KOPT-K1 (cell line): Measurements from ENCODE around the gene LPP.

ENCODE experiments used
- H3K27ac ChIP-seq: fragments of 200-600 bp; sonication (generic); 2 replicates; pipeline ENCODE4 v1.5.1; 2016; ENCODE audit warnings: antibody characterized with exemption, mild to moderate bottlenecking, low read depth, low read length; ENCODE audit not compliant: poor library complexity, severe bottlenecking
- H3K36me3 ChIP-seq: fragments of 200-600 bp; sonication (generic); 2 replicates; pipeline ENCODE4 v1.5.1; 2017; ENCODE audit warnings: antibody characterized with exemption, mild to moderate bottlenecking, low read length, moderate library complexity; ENCODE audit not compliant: insufficient read depth
- H3K9me3 ChIP-seq: fragments of 200-600 bp; sonication (generic); 2 replicates; pipeline ENCODE4 v1.5.1; 2017; ENCODE audit warnings: antibody characterized with exemption, low read length, mild to moderate bottlenecking; ENCODE audit not compliant: insufficient read depth, poor library complexity, severe bottlenecking

Gene LPP

DNA sequence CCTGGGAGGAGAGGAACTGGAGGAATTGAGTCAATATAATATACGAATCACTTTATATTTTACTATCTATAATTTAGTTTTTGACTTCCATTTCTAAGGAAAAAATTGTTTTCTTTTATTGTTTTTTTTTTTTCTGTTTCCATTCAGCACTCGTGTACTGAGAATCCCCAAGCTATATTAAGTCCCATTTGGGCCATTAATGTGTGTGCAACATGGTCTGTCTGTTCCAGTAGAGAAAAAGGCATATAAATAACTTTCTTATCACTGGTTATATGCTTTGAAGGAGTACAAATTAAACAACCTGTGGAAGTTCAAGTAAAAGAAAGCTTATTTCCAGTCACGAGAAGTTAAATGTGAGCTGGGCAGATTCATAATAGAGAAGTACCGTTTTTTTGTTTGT lies 518.9 kb downstream of the LPP start:
- Histone ChIP-seq H3K9me3 (no peaks in the 10 kb centered on the region), H3K27ac (peak overlapping the region; percentile 50), H3K36me3 (no peaks in the 10 kb centered on the region)

GRCh38 chr3:188673646-188674186 lies 519.8 kb downstream of the LPP start:
- Histone ChIP-seq H3K27ac (no peak overlapping the region), H3K36me3 (no peaks in the 10 kb centered on the region), H3K9me3 (no peaks in the 10 kb centered on the region)

GRCh38 chr3:188674595-188674994 lies 520.6 kb downstream of the LPP start:
- Histone ChIP-seq H3K27ac (no peak overlapping the region), H3K9me3 (no peaks in the 10 kb centered on the region)

GRCh38 chr3:188677344-188677743 lies 523.4 kb downstream of the LPP start:
- H3K27ac ChIP-seq: no peak overlapping the region
- H3K36me3 ChIP-seq: no peaks in the 10 kb centered on the region

More at GRCh38 chr3:188674595-188674994, 520.6 kb downstream of the LPP start:
- H3K36me3 ChIP-seq: no peaks in the 10 kb centered on the region

DNA sequence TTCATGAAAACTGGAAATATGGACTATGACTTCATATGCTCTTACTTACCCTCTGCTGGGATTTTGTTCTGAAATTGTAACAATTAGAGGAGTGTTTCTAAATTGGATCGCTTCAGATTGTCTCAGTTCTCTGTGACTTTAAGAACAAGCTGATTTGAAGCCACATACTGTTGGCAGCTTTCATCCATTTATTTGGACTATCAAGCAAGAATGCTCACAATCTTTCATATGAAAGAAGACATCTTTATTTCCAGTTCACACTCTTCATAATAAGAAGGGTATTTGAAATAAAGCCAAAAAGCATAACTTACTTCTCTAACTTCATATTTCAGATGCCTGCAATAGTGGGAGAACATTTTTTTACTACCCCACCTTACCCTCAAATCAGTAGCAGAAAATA lies 526.2 kb downstream of the LPP start:
- Histone ChIP-seq H3K27ac (no peak overlapping the region), H3K9me3 (no peaks in the 10 kb centered on the region), H3K36me3 (no peaks in the 10 kb centered on the region)

More at GRCh38 chr3:188677344-188677743, 523.4 kb downstream of the LPP start:
- H3K9me3 ChIP-seq: no peaks in the 10 kb centered on the region

- Histone ChIP-seq H3K27ac (no peak overlapping the region), H3K9me3 (no peaks in the 10 kb centered on the region), H3K36me3 (no peaks in the 10 kb centered on the region)
These were observed 526.6 kb downstream of the LPP start for GRCh38 chr3:188680605-188681004.

GRCh38 chr3:188682316-188682715 lies 528.4 kb downstream of the LPP start:
- no peaks in the 10 kb centered on the region for H3K36me3 ChIP-seq
- H3K27ac ChIP-seq: no peak overlapping the region
- H3K9me3 ChIP-seq: no peaks in the 10 kb centered on the region

- Histone ChIP-seq H3K9me3 (no peaks in the 10 kb centered on the region), H3K36me3 (no peaks in the 10 kb centered on the region), H3K27ac (no peak overlapping the region)
These were observed 529.1 kb downstream of the LPP start for GRCh38 chr3:188683032-188683521.

- Histone ChIP-seq H3K27ac (no peak overlapping the region), H3K36me3 (no peaks in the 10 kb centered on the region), H3K9me3 (no peaks in the 10 kb centered on the region)
These were observed 530.3 kb downstream of the LPP start for GRCh38 chr3:188684276-188684675.

DNA sequence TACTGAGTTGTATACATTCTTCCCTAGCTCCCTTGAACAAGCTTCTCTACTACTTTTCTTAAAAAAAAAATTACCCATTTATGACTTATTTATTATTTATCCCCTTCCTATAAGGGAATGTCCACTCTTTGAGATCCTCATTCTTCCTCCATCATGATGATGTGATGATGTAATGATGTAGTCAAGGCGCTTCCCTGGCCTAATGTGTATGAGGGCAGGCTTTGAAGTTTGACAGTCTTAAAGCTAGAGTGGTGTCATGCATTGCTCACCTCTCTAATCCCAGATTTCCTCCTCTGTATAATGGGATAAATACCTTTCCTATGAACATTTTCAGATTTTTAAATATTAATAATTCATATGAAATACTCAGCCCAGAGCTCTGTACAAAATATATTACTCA lies 531.8 kb downstream of the LPP start:
- Histone ChIP-seq H3K9me3 (no peaks in the 10 kb centered on the region), H3K36me3 (no peaks in the 10 kb centered on the region), H3K27ac (no peak overlapping the region)

DNA sequence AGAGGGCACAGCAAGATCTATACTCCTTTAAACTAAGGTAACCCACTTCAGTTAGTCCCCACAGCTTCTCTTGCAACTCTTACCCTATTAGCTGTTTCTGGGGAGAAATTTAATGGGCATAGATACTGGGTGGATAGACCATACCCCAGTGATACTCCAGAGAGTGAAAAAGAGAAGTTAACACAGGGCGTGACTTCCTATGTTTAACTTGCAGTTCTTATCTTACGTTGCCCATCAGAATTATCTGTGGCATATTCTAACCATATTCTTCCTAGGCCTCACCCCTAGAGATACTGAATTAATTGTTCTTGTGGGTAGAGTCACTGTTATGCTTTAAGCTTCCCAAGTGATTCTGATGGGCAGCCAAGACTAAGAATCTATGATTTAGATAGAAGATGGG lies 532.4 kb downstream of the LPP start:
- Histone ChIP-seq H3K27ac (no peak overlapping the region), H3K9me3 (no peaks in the 10 kb centered on the region), H3K36me3 (no peaks in the 10 kb centered on the region)

DNA sequence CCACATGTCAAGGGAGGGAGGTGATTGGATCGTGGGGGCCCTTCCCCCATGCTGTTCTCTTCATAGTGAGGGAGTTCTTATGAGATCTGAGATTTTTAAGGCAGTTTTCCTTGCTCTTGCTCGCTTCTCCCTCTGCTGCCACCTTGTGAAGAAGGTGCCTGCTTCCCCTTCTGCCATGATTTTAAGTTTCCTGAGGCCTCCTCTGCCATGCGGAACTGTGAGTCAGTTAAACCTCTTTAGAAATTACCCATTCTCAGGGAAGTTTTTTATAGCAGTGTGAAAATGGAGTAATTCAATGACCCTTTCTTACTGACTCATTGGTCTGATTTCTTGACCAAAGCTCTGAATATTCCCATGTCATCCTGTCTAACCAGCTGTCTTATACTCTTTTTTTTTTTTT lies 533.4 kb downstream of the LPP start:
- Histone ChIP-seq H3K27ac (no peak overlapping the region), H3K36me3 (no peaks in the 10 kb centered on the region)

GRCh38 chr3:188689101-188689574 lies 535.2 kb downstream of the LPP start:
- no peak overlapping the region for H3K27ac ChIP-seq
- H3K36me3 ChIP-seq: no peaks in the 10 kb centered on the region
- H3K9me3 ChIP-seq: no peaks in the 10 kb centered on the region

More for the DNA sequence above, 533.4 kb downstream of the LPP start:
- H3K9me3 ChIP-seq: no peaks in the 10 kb centered on the region

DNA sequence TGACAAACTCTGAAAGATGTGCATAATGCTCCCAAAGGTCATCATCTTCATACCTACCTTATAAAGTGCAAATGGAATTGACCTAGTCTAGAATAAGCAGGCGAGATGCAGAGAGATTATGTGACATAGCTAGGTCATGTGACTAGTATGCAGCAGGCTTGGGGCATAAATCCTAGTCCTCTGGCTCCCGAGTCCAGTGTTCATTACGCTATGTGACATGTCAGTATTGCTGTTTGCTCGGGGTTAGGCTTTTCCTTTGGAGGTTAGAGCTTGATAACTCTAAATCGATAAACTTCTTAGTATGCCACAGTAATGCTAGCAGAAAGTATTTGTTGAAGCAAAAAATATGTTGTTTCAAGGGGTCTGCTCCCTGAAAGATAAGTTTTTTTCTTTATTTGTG lies 536.1 kb downstream of the LPP start:
- H3K27ac ChIP-seq: no peak overlapping the region
- H3K9me3 ChIP-seq: no peaks in the 10 kb centered on the region
- H3K36me3 ChIP-seq: no peaks in the 10 kb centered on the region

GRCh38 chr3:188691004-188691403 lies 537.0 kb downstream of the LPP start:
- no peak overlapping the region for H3K27ac ChIP-seq
- no peaks in the 10 kb centered on the region for H3K9me3 ChIP-seq
- H3K36me3 ChIP-seq: no peaks in the 10 kb centered on the region

DNA sequence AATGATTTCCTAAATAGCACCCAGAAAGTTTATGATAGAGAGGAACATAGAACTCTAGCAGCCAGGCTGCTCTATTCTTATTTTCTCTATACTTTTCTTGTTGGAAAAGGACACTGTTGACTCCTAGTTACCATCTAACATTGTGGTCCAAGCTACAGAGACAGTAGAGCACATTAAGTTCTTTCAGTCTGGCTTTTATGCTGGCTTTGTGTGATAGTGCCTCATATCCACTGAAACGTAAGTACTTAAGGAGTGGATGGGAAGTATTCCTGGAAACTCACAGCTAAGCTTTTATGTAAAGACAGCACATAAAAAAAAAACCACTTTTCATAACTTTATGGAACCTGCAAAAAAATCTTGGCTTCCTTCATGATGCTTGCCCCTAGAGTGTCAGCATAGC lies 537.7 kb downstream of the LPP start:
- Histone ChIP-seq H3K27ac (no peak overlapping the region), H3K9me3 (no peaks in the 10 kb centered on the region), H3K36me3 (no peaks in the 10 kb centered on the region)
